Measurements from ENCODE around the gene TMEM181.

- TF ChIP-seq CTCF (IDR thresholded peaks at IDR 0.05) (no peak), POLR2A (IDR thresholded peaks at IDR 0.05) (no peak), POLR2AphosphoS5 (IDR thresholded peaks at IDR 0.05; ENCODE audit: insufficient read depth in 1 of 2, low read depth in 1 of 2) (no peak)
Measured at GRCh38 chr6:158565482-158566040, 5.7 kb downstream of the TMEM181 start.

Data from vagina (tissue), 2 donors.